ENCODE data around the gene DENND4C.

DNA sequence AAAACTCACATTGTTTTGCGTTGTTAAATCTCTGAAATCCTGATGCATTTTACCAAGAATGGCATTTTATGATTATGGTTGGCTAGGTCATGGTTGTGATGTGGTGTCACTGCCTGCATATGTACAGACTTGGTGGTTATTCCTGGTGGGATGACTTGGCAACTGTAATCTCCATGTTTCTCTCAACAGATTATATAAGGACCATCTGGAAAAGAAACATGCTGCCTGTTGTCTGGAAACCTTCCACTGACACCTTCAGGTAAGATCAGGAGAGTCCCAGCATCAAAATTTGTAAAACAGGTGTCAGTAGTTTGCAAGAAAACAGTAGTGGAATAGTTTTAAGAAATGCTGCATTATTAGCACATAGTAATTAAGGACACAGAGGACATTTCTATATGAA, 175.3 kb downstream of the DENND4C start:
- no peak for TF ChIP-seq CTCF (IDR thresholded peaks at IDR 0.05)
- no peak for TF ChIP-seq POLR2AphosphoS5 (IDR thresholded peaks at IDR 0.05)
- TF ChIP-seq POLR2A (IDR thresholded peaks at IDR 0.05): no peak

Measured in transverse colon (tissue), 4 donors.